Liver (tissue), 9 donors: ENCODE data around the gene CMIP. TPM values are rescaled to one million over a fixed set of nuclear protein-coding genes. Genes with fewer than 3 reads are reported as not detected.

Experiments used
- DNase-seq: peaks from one replicate; pipeline ENCODE4 v3.0.0-alpha.2; 2017; ENCODE audit warnings: low spot score
- H3K27ac ChIP-seq, 2 donors: one replicate each; pipeline ENCODE4 v1.7.0; 2013; ENCODE audit warnings: inconsistent platforms in 2 of 2, low read length in 2 of 2, control low read depth in 1 of 2, low read depth in 1 of 2, mild to moderate bottlenecking in 1 of 2
- H3K27me3 ChIP-seq, 4 donors: one replicate each; pipeline versions ENCODE4 v1.6.1 to v1.7.0; 2013; ENCODE audit warnings: low read length in 3 of 4, inconsistent platforms in 1 of 4, mild to moderate bottlenecking in 1 of 4, moderate library complexity in 1 of 4; ENCODE audit not compliant: control insufficient read depth in 4 of 4, insufficient read depth in 4 of 4
- H3K36me3 ChIP-seq, 4 donors: one replicate each; pipeline versions ENCODE4 v1.6.1 to v1.7.0; 2013; ENCODE audit warnings: low read length in 3 of 4, mild to moderate bottlenecking in 3 of 4, low read depth in 1 of 4, moderate library complexity in 1 of 4; ENCODE audit not compliant: control insufficient read depth in 4 of 4, insufficient read depth in 3 of 4
- H3K4me1 ChIP-seq, 4 donors: one replicate each; pipeline versions ENCODE4 v1.6.1 to v1.7.0; 2013; ENCODE audit warnings: low read length in 3 of 4, mild to moderate bottlenecking in 3 of 4, moderate library complexity in 1 of 4; ENCODE audit not compliant: control insufficient read depth in 4 of 4, insufficient read depth in 4 of 4
- H3K4me3 ChIP-seq, 3 donors: one replicate each; pipeline versions ENCODE4 v1.6.1 to v1.7.0; 2013; ENCODE audit warnings: low read length in 3 of 3, control low read depth in 1 of 3, low read depth in 1 of 3, mild to moderate bottlenecking in 1 of 3
- H3K9ac ChIP-seq, 2 donors: one replicate each; pipeline ENCODE4 v1.7.0; 2013; ENCODE audit warnings: low read length in 2 of 2, mild to moderate bottlenecking in 2 of 2, moderate library complexity in 2 of 2, control low read depth in 1 of 2, low read depth in 1 of 2
- H3K9me3 ChIP-seq, 4 donors: one replicate each; pipeline versions ENCODE4 v1.6.1 to v1.7.0; 2013; ENCODE audit warnings: low read length in 3 of 4; ENCODE audit not compliant: control insufficient read depth in 4 of 4
- CTCF ChIP-seq: fragments of 150-350 bp; IDR thresholded peaks from 2 replicates; pipeline ENCODE4 v1.5.1; 2017; ENCODE audit warnings: improper control_type of control experiment, low read depth, low read length; ENCODE audit not compliant: missing input control
- EGR1 ChIP-seq, 2 donors: IDR thresholded peaks; 2 replicates each; pipeline ENCODE4 v1.6.1; 2016 to 2018; ENCODE audit warnings: antibody characterized with exemption in 2 of 2, low read depth in 2 of 2
- FOXA2 ChIP-seq: IDR thresholded peaks from 2 replicates; pipeline ENCODE4 v1.6.1; 2016; ENCODE audit warnings: antibody characterized with exemption
- GABPA ChIP-seq, 2 donors: IDR thresholded peaks in 1 of 2; conservative IDR thresholded peaks in 1 of 2; 2 replicates each; pipeline ENCODE4 v1.6.1; 2016; ENCODE audit warnings: antibody characterized with exemption in 2 of 2, mild to moderate bottlenecking in 1 of 2, moderate library complexity in 1 of 2
- HNF4G ChIP-seq: IDR thresholded peaks from 2 replicates; pipeline ENCODE4 v1.6.1; 2016; ENCODE audit warnings: antibody characterized with exemption
- JUND ChIP-seq, 2 donors: IDR thresholded peaks; 2 replicates each; pipeline ENCODE4 v1.6.1; 2016; ENCODE audit warnings: antibody characterized with exemption in 2 of 2
- NR2F2 ChIP-seq: IDR thresholded peaks from 2 replicates; pipeline ENCODE4 v1.6.1; 2016; ENCODE audit warnings: antibody characterized with exemption
- RAD21 ChIP-seq, 2 donors: IDR thresholded peaks; 2 replicates each; pipeline ENCODE4 v1.6.1; 2016; ENCODE audit warnings: antibody characterized with exemption in 2 of 2, mild to moderate bottlenecking in 2 of 2
- REST ChIP-seq: IDR thresholded peaks from 2 replicates; pipeline ENCODE4 v1.6.1; 2016; ENCODE audit warnings: antibody characterized with exemption, mild to moderate bottlenecking
- SP1 ChIP-seq: IDR thresholded peaks from 2 replicates; pipeline ENCODE4 v1.6.1; 2018; ENCODE audit warnings: antibody characterized with exemption, mild to moderate bottlenecking
- WGBS: extraction: QIAGEN DNeasy Blood & Tissue Kit; methylation state at CpG from one replicate; pipeline ENCODE4 v1.1.7; 2013; 5-methylcytosine and 5-hydroxymethylcytosine counted together
- polyA plus RNA-seq, 2 donors: library from polyadenylated mRNA; stranded (reverse) in 1 of 2; unstranded in 1 of 2; fragments of 200-250 nt in 1 of 2; fragments of >200 nt in 1 of 2; fragmentation: Nextera tagmentation in 1 of 2; extraction: Ambion mirVana in 1 of 2; gene quantifications; one replicate each; pipeline versions ENCODE4 v1.2.1 to v1.2.3, GENCODE V29; 2013 to 2015
- total RNA-seq, 2 donors: library from RNA; depleted of rRNA; stranded (reverse); fragments of >200 nt; gene quantifications; one replicate each; pipeline ENCODE4 v1.2.3, GENCODE V29; 2014
- donor health status: healthy.
- donor health status: healthy.
- donor health status: healthy.
- donor health status: healthy.
- donor health status: healthy.

CMIP gene
- total and polyA plus RNA-seq, 4 donors: 1.7 to 15.6 (median 10.1) TPM

GRCh38 chr16:81609323-81609892, 164.8 kb downstream of the CMIP start:
- no peaks in the 10 kb centered on the region for H3K27me3 ChIP-seq
- no peaks in the 10 kb centered on the region for H3K9me3 ChIP-seq
- H3K36me3 ChIP-seq: peaks cover 0 to 7% (median 2%) of the 10 kb centered on the region in 4 donors
- no peak overlapping the region for H3K9ac ChIP-seq
- no peak for DNase-seq
- no peak overlapping the region for H3K4me3 ChIP-seq
- no peak for TF ChIP-seq FOXA2
- TF ChIP-seq EGR1 (IDR thresholded peaks at IDR 0.05; ENCODE audit: low read depth in 2 of 2): no peak
- TF ChIP-seq GABPA (IDR thresholded peaks at IDR 0.05 in 1 of 2, conservative IDR thresholded peaks at IDR 0.05 in 1 of 2): no peak
- no peak for TF ChIP-seq SP1
- no peak for TF ChIP-seq REST
- TF ChIP-seq CTCF: no peak
- H3K4me1 ChIP-seq: no peaks in the 10 kb centered on the region
- H3K27ac ChIP-seq: no peak overlapping the region
- 93% methylated on average over 11 of the region's 11 CpGs for WGBS

- peaks cover 0 to 7% (median 2%) of the 10 kb centered on the region in 4 donors for H3K36me3 ChIP-seq
- DNase-seq: no peak
- WGBS: 65% methylated on average over 26 of the region's 26 CpGs
- H3K27me3 ChIP-seq: no peaks in the 10 kb centered on the region
- H3K9me3 ChIP-seq: no peaks in the 10 kb centered on the region
- TF ChIP-seq EGR1 (IDR thresholded peaks at IDR 0.05; ENCODE audit: low read depth in 2 of 2): no peak
- peak; percentile 33 for TF ChIP-seq NR2F2
- peak in 1 of 2 donors; percentile 39 for TF ChIP-seq RAD21 (IDR thresholded peaks at IDR 0.05)
- H3K9ac ChIP-seq: no peak overlapping the region
- no peaks in the 10 kb centered on the region for H3K4me1 ChIP-seq
- H3K4me3 ChIP-seq: no peak overlapping the region
- H3K27ac ChIP-seq: peak overlapping the region in 1 of 2 donors; percentile 10
Measured at GRCh38 chr16:81610144-81610842, 165.7 kb downstream of the CMIP start.

- Histone ChIP-seq H3K36me3 (peaks cover 0 to 7% (median 2%) of the 10 kb centered on the region in 4 donors), H3K4me3 (no peak overlapping the region), H3K4me1 (no peaks in the 10 kb centered on the region), H3K27me3 (no peaks in the 10 kb centered on the region), H3K9me3 (no peaks in the 10 kb centered on the region), H3K9ac (no peak overlapping the region), H3K27ac (peak overlapping the region in 1 of 2 donors; percentile 10)
- no peak for DNase-seq
- 92% methylated on average over 10 of the region's 10 CpGs for WGBS
- TF ChIP-seq JUND (IDR thresholded peaks at IDR 0.05): no peak
- no peak for TF ChIP-seq REST
- TF ChIP-seq SP1: no peak
- TF ChIP-seq HNF4G: no peak
Measured at GRCh38 chr16:81610936-81611335, 166.3 kb downstream of the CMIP start.
